ENCODE results near the gene HOXC12. TPM values are rescaled to one million over a fixed set of nuclear protein-coding genes. Genes with fewer than 3 reads are reported as not detected.

Gene HOXC12
- total RNA-seq, 1 donor: under 0.01 TPM

DNA sequence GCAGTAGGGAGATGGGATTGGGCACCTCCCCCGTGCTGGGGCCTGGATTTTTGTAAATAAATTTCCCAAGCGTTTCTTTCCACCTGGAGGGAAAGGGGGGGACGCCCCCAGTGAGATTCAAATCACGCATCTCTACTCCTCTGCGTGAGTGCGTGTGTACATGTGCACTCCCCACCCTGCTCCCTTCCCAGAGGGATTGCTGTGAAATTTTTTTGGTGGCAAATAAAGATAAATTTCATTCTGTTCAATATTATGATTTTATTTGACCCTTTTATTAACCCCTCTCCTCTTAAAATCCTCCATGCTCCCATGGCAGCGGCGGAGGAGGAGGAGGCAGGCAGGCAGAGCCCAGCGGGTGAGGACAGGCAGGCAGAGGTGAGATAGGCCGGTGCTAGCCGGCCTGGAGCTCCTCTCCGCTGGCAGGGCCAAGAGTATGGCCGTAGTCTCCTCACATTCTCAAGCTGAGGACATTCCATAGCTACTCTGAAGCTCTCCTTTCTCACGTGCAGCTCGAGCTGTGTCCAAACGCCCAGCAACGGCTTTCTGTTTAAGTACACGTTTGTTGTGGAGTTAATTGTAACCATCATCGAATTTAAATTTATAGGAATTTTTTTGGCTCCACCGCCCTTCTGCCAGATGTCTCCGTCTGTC is 21.6 kb downstream of the HOXC12 start:
- no peak for DNase-seq (ENCODE audit: insufficient read length, low spot score, missing footprints)

DNA sequence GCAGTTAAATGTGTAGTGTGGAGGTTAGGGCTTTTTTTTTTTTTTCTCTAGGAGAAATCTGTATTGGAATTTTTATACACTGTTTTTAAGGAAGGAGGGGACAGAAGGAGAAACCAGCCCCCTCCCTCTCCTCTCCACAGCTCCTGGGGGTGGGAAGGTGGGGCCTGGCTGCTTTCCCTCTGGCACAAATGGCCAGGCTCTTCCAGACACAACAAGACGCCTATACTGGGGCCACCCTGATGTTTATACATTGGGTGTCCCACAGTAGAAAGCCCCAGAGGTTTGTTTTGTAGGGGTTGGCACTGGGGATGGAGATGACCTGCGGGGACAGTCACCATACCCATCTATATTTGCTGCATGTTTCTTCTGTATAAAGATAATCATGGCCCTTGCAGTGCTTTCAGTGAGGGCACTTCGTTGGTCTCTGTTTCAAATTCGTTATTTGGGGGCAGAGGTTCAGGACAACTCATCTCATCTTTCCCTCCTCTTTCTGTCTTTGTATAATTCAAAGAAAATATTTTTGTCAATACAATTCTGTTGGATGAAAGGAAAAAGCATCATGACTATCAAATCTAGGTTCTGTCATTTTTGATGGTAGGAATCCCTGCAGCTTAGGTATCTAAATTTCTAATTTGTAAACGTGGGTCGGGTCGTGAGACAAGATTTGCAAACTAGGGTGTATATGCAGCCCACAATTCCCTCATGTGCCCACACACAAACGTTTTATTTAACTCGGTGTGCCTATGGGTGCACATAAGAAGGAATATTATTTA is 22.3 kb downstream of the HOXC12 start:
- no peak overlapping the region for H3K4me3 ChIP-seq (ENCODE audit: insufficient read depth, low read length)

More for the DNA sequence above, 21.6 kb downstream of the HOXC12 start:
- no peak overlapping the region for H3K4me3 ChIP-seq (ENCODE audit: insufficient read depth, low read length)
- TF ChIP-seq, protein P1, sequence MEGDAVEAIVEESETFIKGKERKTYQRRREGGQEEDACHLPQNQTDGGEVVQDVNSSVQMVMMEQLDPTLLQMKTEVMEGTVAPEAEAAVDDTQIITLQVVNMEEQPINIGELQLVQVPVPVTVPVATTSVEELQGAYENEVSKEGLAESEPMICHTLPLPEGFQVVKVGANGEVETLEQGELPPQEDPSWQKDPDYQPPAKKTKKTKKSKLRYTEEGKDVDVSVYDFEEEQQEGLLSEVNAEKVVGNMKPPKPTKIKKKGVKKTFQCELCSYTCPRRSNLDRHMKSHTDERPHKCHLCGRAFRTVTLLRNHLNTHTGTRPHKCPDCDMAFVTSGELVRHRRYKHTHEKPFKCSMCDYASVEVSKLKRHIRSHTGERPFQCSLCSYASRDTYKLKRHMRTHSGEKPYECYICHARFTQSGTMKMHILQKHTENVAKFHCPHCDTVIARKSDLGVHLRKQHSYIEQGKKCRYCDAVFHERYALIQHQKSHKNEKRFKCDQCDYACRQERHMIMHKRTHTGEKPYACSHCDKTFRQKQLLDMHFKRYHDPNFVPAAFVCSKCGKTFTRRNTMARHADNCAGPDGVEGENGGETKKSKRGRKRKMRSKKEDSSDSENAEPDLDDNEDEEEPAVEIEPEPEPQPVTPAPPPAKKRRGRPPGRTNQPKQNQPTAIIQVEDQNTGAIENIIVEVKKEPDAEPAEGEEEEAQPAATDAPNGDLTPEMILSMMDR (IDR thresholded peaks at IDR 0.05; ENCODE audit: extremely low read depth, low read depth, low read length): no peak
- no peak overlapping the region for H3K27ac ChIP-seq (ENCODE audit: low read depth, low read length)
- no peak overlapping the region for H2AFZ ChIP-seq (ENCODE audit: low read length)
- no peaks in the 10 kb centered on the region for H3K36me3 ChIP-seq (ENCODE audit: insufficient read depth, low read length)
- H3K79me2 ChIP-seq (ENCODE audit: insufficient read depth, low read length): no peaks in the 10 kb centered on the region
- H3K9me3 ChIP-seq (ENCODE audit: low read depth, low read length): no peaks in the 10 kb centered on the region
- H3K4me1 ChIP-seq (ENCODE audit: insufficient read depth, low read length): peaks cover 9% of the 10 kb centered on the region
- no peaks in the 10 kb centered on the region for H4K20me1 ChIP-seq (ENCODE audit: insufficient read depth, low read length)
- no peak overlapping the region for H3K4me2 ChIP-seq (ENCODE audit: insufficient read depth, low read length)
- H3K27me3 ChIP-seq (ENCODE audit: insufficient read depth, low read length): peaks cover 12% of the 10 kb centered on the region

DNA sequence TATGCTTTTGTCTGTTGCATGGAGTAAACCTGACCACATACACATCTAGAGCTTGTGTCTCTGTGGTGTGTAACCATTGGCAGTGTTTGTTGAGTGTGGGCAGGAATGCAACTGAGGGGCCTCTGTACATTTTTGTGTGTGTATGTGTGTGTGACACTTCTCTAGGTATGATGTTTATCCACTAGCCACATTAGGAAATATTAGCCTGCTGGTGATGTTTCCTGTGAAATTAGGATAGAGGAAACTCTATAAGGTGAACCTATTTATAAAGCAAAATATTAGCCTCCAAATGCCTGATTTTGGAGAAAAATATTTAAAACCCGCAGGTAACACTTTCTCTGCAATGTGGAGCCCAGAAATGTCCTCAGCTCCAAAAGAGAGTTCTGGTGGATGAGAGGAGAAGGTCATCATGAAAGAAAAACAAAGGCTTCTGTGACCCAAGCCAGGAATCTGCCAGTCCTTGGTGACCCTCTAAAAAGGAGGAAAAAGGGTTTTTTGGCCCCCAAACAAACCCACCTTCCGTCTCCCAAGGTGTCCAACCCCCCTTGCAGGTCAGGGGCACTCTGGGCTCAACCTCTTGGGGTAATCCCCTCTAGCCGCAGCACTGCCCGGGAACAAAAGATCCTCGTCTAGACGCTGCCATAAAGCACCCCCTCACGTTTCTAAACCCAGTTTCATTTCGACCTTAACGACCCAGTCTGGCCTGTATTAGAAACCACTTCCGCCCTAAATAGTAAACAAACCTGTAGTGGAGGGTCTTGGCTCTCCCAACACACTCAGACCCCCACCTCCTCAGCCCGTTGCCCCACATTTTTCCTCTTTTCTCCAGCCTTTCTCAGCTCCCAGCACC is 23.1 kb downstream of the HOXC12 start:
- Histone ChIP-seq H3K9me3 (ENCODE audit: low read depth, low read length) (no peaks in the 10 kb centered on the region), H3K4me1 (ENCODE audit: insufficient read depth, low read length) (peaks cover 3% of the 10 kb centered on the region), H3K4me2 (ENCODE audit: insufficient read depth, low read length) (peak overlapping the region; percentile 41), H3K27me3 (ENCODE audit: insufficient read depth, low read length) (no peaks in the 10 kb centered on the region), H3K79me2 (ENCODE audit: insufficient read depth, low read length) (no peaks in the 10 kb centered on the region), H2AFZ (ENCODE audit: low read length) (no peak overlapping the region), H3K4me3 (ENCODE audit: insufficient read depth, low read length) (no peak overlapping the region), H4K20me1 (ENCODE audit: insufficient read depth, low read length) (no peaks in the 10 kb centered on the region), H3K27ac (ENCODE audit: low read depth, low read length) (no peak overlapping the region), H3K36me3 (ENCODE audit: insufficient read depth, low read length) (no peaks in the 10 kb centered on the region)
- TF ChIP-seq, protein P1 (IDR thresholded peaks at IDR 0.05; ENCODE audit: extremely low read depth, low read depth, low read length): no peak
- no peak for DNase-seq (ENCODE audit: insufficient read length, low spot score, missing footprints)

More for the DNA sequence above, 22.3 kb downstream of the HOXC12 start:
- Histone ChIP-seq H3K4me2 (ENCODE audit: insufficient read depth, low read length) (no peak overlapping the region), H2AFZ (ENCODE audit: low read length) (no peak overlapping the region), H3K4me1 (ENCODE audit: insufficient read depth, low read length) (peaks cover 9% of the 10 kb centered on the region), H3K27me3 (ENCODE audit: insufficient read depth, low read length) (peaks cover 5% of the 10 kb centered on the region), H4K20me1 (ENCODE audit: insufficient read depth, low read length) (no peaks in the 10 kb centered on the region), H3K79me2 (ENCODE audit: insufficient read depth, low read length) (no peaks in the 10 kb centered on the region), H3K9me3 (ENCODE audit: low read depth, low read length) (no peaks in the 10 kb centered on the region), H3K27ac (ENCODE audit: low read depth, low read length) (no peak overlapping the region), H3K36me3 (ENCODE audit: insufficient read depth, low read length) (no peaks in the 10 kb centered on the region)
- TF ChIP-seq, protein P1 (IDR thresholded peaks at IDR 0.05; ENCODE audit: extremely low read depth, low read depth, low read length): no peak
- DNase-seq (ENCODE audit: insufficient read length, low spot score, missing footprints): no peak
